ENCODE results near the gene TNP1.

DNA sequence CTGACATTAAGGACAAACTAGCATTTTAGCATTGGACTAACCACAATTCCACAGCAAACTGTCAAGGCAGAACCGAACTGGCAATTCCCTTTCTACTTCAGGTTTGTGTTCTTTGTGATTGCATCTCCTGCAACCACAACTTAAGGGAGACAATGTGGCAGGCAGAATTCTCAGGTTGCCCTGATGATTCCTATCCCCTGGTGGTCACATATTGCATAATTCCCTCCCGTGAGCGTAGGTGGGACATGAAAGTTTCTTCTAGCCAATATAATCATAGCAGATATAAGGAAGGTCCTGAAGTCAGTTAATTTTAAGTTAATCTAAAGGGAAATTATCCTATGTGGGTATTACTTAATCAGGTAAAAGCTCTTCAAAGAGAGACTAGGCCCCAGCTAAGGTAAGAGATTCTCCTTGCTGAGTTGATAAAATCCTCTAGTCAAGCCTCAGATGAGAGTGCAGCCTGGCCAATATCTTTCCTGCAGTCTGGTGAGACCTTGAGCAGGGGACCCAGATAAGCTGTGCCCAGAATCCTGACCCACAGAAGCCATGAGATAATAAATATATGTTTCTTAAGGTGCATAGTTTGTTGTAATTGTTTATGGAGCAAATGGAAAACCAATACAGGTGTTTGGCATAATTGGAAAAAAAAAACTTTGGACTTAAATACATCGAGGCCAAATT is 45.9 kb upstream of the TNP1 start:
- TF ChIP-seq, protein P1, sequence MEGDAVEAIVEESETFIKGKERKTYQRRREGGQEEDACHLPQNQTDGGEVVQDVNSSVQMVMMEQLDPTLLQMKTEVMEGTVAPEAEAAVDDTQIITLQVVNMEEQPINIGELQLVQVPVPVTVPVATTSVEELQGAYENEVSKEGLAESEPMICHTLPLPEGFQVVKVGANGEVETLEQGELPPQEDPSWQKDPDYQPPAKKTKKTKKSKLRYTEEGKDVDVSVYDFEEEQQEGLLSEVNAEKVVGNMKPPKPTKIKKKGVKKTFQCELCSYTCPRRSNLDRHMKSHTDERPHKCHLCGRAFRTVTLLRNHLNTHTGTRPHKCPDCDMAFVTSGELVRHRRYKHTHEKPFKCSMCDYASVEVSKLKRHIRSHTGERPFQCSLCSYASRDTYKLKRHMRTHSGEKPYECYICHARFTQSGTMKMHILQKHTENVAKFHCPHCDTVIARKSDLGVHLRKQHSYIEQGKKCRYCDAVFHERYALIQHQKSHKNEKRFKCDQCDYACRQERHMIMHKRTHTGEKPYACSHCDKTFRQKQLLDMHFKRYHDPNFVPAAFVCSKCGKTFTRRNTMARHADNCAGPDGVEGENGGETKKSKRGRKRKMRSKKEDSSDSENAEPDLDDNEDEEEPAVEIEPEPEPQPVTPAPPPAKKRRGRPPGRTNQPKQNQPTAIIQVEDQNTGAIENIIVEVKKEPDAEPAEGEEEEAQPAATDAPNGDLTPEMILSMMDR (IDR thresholded peaks at IDR 0.05), result no peak
- TF ChIP-seq EZH2 (IDR thresholded peaks at IDR 0.05; ENCODE audit: borderline replicate concordance, insufficient read depth, low read depth, low read length, poor library complexity, severe bottlenecking), result no peak

All from B cell (primary cell).